Fibroblast of the aortic adventitia (primary cell): ENCODE measurements around the gene KCNQ4. TPM values are rescaled to one million over a fixed set of nuclear protein-coding genes. Genes with fewer than 3 reads are reported as not detected.

ENCODE experiments used
- DNase-seq: peaks from one replicate; pipeline ENCODE4 v3.0.0-alpha.2; 2010; ENCODE audit warnings: low read depth
- H3K4me3 ChIP-seq: 2 replicates; pipeline ENCODE4 v1.5.1; 2011; ENCODE audit warnings: low read depth, mild to moderate bottlenecking, control low read depth, low read length, moderate library complexity
- CTCF ChIP-seq: IDR thresholded peaks from 2 replicates; pipeline ENCODE4 v1.5.1; 2011; ENCODE audit warnings: mild to moderate bottlenecking, low read length, control low read depth, inconsistent platforms; ENCODE audit not compliant: insufficient read depth
- total RNA-seq: library from RNA; depleted of rRNA; stranded (reverse); fragments of >200 nt; gene quantifications from 2 replicates; pipeline ENCODE4 v1.2.3, GENCODE V29; 2012; ENCODE audit warnings: low replicate concordance

Gene KCNQ4
- total RNA-seq, 1 donor: not detected

- no peak overlapping the region for H3K4me3 ChIP-seq
- TF ChIP-seq CTCF: no peak
- peak; percentile 26 for DNase-seq
Observed at GRCh38 chr1:40755067-40755466, 28.5 kb upstream of the KCNQ4 start.

GRCh38 chr1:40756523-40756922 is 27.1 kb upstream of the KCNQ4 start:
- DNase-seq: no peak
- H3K4me3 ChIP-seq: no peak overlapping the region
- no peak for TF ChIP-seq CTCF

DNA sequence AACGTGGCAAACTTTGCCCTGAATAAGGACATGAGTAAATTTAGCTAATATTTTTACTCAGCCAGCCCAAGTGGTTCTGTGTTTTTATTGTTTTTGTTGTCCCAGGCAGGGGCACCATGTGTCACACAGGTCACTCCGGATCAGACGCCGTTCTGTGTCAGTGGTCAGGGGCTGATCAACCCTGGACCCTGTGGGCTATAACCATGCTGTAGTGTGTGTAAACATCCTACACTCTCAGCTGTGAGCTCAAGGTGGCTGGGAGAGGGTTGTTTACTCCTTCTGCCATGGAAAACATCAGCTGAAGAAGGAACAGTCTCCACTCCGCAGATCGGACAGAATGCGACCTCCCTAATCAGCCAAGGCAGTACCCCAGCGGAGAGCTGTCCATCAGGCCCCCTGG is 26.5 kb upstream of the KCNQ4 start:
- TF ChIP-seq CTCF: no peak
- no peak for DNase-seq
- H3K4me3 ChIP-seq: no peak overlapping the region

DNA sequence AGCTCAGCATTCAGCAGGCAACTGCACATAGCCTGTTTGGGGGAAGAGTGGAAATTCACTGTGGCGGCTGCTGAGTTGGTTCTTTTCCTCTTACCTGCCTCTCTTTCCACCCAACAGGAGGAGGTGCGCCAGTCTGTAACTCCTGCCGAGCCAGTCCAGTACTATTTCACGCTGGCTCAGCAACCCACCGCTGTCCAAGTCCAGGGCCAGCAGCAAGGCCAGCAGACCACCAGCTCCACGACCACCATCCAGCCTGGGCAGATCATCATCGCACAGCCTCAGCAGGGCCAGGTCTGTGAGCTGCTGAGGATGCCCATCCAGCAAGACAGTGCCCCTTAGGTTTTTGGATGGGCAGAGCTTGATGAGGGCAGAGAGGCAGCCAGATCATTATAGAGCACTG is 25.6 kb upstream of the KCNQ4 start:
- no peak for DNase-seq
- TF ChIP-seq CTCF: no peak
- no peak overlapping the region for H3K4me3 ChIP-seq

GRCh38 chr1:40758578-40759343 is 24.8 kb upstream of the KCNQ4 start:
- no peak for TF ChIP-seq CTCF
- no peak for DNase-seq
- H3K4me3 ChIP-seq: no peak overlapping the region

GRCh38 chr1:40760984-40761383 is 22.6 kb upstream of the KCNQ4 start:
- no peak overlapping the region for H3K4me3 ChIP-seq
- DNase-seq: peak; percentile 67
- no peak for TF ChIP-seq CTCF
